Mesodermal cell (in vitro differentiated cells): ENCODE results near the gene IKZF3.
"Not testable (repeated sequence)": the region's sequence is repeated elsewhere in the genome, so short reads cannot be mapped to it uniquely, and the experiment has no call there.

Experiments used
- H3K27ac ChIP-seq: 2 replicates; pipeline ENCODE4 v1.7.0; 2013; ENCODE audit warnings: mild to moderate bottlenecking, low read depth, low read length, moderate library complexity; ENCODE audit not compliant: severe bottlenecking
- H3K36me3 ChIP-seq: 2 replicates; pipeline ENCODE4 v1.7.1; 2013; ENCODE audit warnings: mild to moderate bottlenecking, low read length, moderate library complexity; ENCODE audit not compliant: control insufficient read depth, insufficient read depth
- H3K4me1 ChIP-seq: one replicate; pipeline ENCODE4 v1.7.1; 2013; ENCODE audit warnings: mild to moderate bottlenecking, low read length; ENCODE audit not compliant: insufficient read depth, control insufficient read depth, poor library complexity, severe bottlenecking
- H3K4me3 ChIP-seq: 2 replicates; pipeline ENCODE4 v1.7.0; 2013; ENCODE audit warnings: low read length, control low read depth, mild to moderate bottlenecking; ENCODE audit not compliant: insufficient read depth, poor library complexity, severe bottlenecking; ENCODE audit errors: extremely low read depth
- H3K9me3 ChIP-seq: 2 replicates; pipeline ENCODE4 v1.7.1; 2013; ENCODE audit warnings: mild to moderate bottlenecking, low read length, moderate library complexity; ENCODE audit not compliant: control insufficient read depth
- WGBS, 2 experiments: methylation state at CpG; one replicate each; pipeline ENCODE4 v1.1.5; 2013; ENCODE audit warnings: missing lambda C conversion rate in 2 of 2; ENCODE audit not compliant: insufficient coverage in 2 of 2; 5-methylcytosine and 5-hydroxymethylcytosine counted together

The IKZF3 gene

GRCh38 chr17:39855911-39856649 lies 8.0 kb downstream of the IKZF3 start:
- 82 to 90% methylated on average over 3 to 7 of the region's 9 CpGs for WGBS, 2 experiments

GRCh38 chr17:39854909-39855308 lies 9.2 kb downstream of the IKZF3 start:
- WGBS, 2 experiments, result 100% methylated on average over 1 of the region's 2 CpGs; no CpG with 5 or more reads in 1 of the 2 experiments
- Histone ChIP-seq H3K4me1 (no peaks in the 10 kb centered on the region), H3K36me3 (no peaks in the 10 kb centered on the region), H3K27ac (no peak overlapping the region), H3K4me3 (no peak overlapping the region), H3K9me3 (no peaks in the 10 kb centered on the region)

More at GRCh38 chr17:39855911-39856649, 8.0 kb downstream of the IKZF3 start:
- H3K9me3 ChIP-seq, H3K4me1 ChIP-seq, H3K4me3 ChIP-seq, H3K36me3 ChIP-seq, H3K27ac ChIP-seq: not testable (repeated sequence)

GRCh38 chr17:39852239-39852638 lies 11.9 kb downstream of the IKZF3 start:
- H3K27ac ChIP-seq, result no peak overlapping the region
- H3K4me3 ChIP-seq, result no peak overlapping the region
- no peaks in the 10 kb centered on the region for H3K4me1 ChIP-seq
- H3K36me3 ChIP-seq, result no peaks in the 10 kb centered on the region
- no peaks in the 10 kb centered on the region for H3K9me3 ChIP-seq
- 78 to 91% methylated on average over 3 of the region's 3 CpGs for WGBS, 2 experiments

- H3K9me3 ChIP-seq, H3K4me1 ChIP-seq, H3K36me3 ChIP-seq, H3K27ac ChIP-seq, H3K4me3 ChIP-seq: not testable (repeated sequence)
Measured at GRCh38 chr17:39850186-39850585, 13.9 kb downstream of the IKZF3 start.

GRCh38 chr17:39848600-39848999 lies 15.5 kb downstream of the IKZF3 start:
- Histone ChIP-seq H3K36me3 (no peaks in the 10 kb centered on the region), H3K4me1 (no peaks in the 10 kb centered on the region), H3K9me3 (no peaks in the 10 kb centered on the region), H3K4me3 (no peak overlapping the region), H3K27ac (no peak overlapping the region)
- WGBS, 2 experiments, result 90 to 95% methylated on average over 2 to 3 of the region's 4 CpGs

GRCh38 chr17:39846205-39846604 lies 17.9 kb downstream of the IKZF3 start:
- H3K4me1 ChIP-seq, result no peaks in the 10 kb centered on the region
- WGBS, 2 experiments, result 75% methylated on average over 2 of the region's 4 CpGs; no CpG with 5 or more reads in 1 of the 2 experiments
- H3K36me3 ChIP-seq, result no peaks in the 10 kb centered on the region
- H3K4me3 ChIP-seq, result no peak overlapping the region
- no peak overlapping the region for H3K27ac ChIP-seq
- no peaks in the 10 kb centered on the region for H3K9me3 ChIP-seq

- no peak overlapping the region for H3K4me3 ChIP-seq
- no peaks in the 10 kb centered on the region for H3K9me3 ChIP-seq
- no peaks in the 10 kb centered on the region for H3K36me3 ChIP-seq
- H3K4me1 ChIP-seq, result no peaks in the 10 kb centered on the region
- 94 to 100% methylated on average over 1 to 5 of the region's 8 CpGs for WGBS, 2 experiments
- no peak overlapping the region for H3K27ac ChIP-seq
Measured at GRCh38 chr17:39845052-39845846, 18.9 kb downstream of the IKZF3 start.

- Histone ChIP-seq H3K4me1 (no peaks in the 10 kb centered on the region), H3K36me3 (no peaks in the 10 kb centered on the region), H3K27ac (no peak overlapping the region), H3K4me3 (no peak overlapping the region), H3K9me3 (no peaks in the 10 kb centered on the region)
- WGBS, 2 experiments, result 75% methylated on average over 2 of the region's 2 CpGs
Measured at GRCh38 chr17:39841134-39841683, 22.9 kb downstream of the IKZF3 start.

- no peak overlapping the region for H3K4me3 ChIP-seq
- H3K9me3 ChIP-seq, result peaks cover 5% of the 10 kb centered on the region
- WGBS, 2 experiments, result no CpG with 5 or more reads among the region's 1 CpG
- H3K36me3 ChIP-seq, result no peaks in the 10 kb centered on the region
- H3K27ac ChIP-seq, result no peak overlapping the region
- no peaks in the 10 kb centered on the region for H3K4me1 ChIP-seq
Measured at GRCh38 chr17:39838784-39839183, 25.3 kb downstream of the IKZF3 start.

- H3K9me3 ChIP-seq, result peaks cover 5% of the 10 kb centered on the region
- H3K4me3 ChIP-seq, result no peak overlapping the region
- H3K36me3 ChIP-seq, result no peaks in the 10 kb centered on the region
- no peaks in the 10 kb centered on the region for H3K4me1 ChIP-seq
- WGBS, 2 experiments, result 40% methylated on average over 1 of the region's 1 CpG; no CpG with 5 or more reads in 1 of the 2 experiments
- no peak overlapping the region for H3K27ac ChIP-seq
Measured at GRCh38 chr17:39838057-39838456, 26.1 kb downstream of the IKZF3 start.

GRCh38 chr17:39836117-39836516 lies 28.0 kb downstream of the IKZF3 start:
- no peaks in the 10 kb centered on the region for H3K4me1 ChIP-seq
- H3K4me3 ChIP-seq, result no peak overlapping the region
- 74 to 82% methylated on average over 6 of the region's 6 CpGs for WGBS, 2 experiments
- H3K36me3 ChIP-seq, result no peaks in the 10 kb centered on the region
- no peak overlapping the region for H3K27ac ChIP-seq
- peaks cover 5% of the 10 kb centered on the region for H3K9me3 ChIP-seq
